GM23248 (cell line): Measurements from ENCODE around the gene ISYNA1.

Experiments used
- EZH2 ChIP-seq: fragments of 200-600 bp; sonication (generic); IDR thresholded peaks from 2 replicates; pipeline ENCODE4 v1.6.1; 2018; ENCODE audit warnings: antibody characterized with exemption, mild to moderate bottlenecking; ENCODE audit not compliant: insufficient read depth, poor library complexity, severe bottlenecking
- EZH2phosphoT487 ChIP-seq: fragments of 200-600 bp; sonication (generic); IDR thresholded peaks from 2 replicates; pipeline ENCODE4 v1.6.1; 2018; ENCODE audit warnings: antibody characterized with exemption, moderate library complexity, mild to moderate bottlenecking, low read depth; ENCODE audit not compliant: insufficient read depth

- TF ChIP-seq EZH2 (no peak), EZH2phosphoT487 (no peak)
Measured at GRCh38 chr19:18461471-18461870, 23.5 kb upstream of the ISYNA1 start.
